Skeletal muscle tissue (tissue), 4 donors: ENCODE results near the gene VASH1. TPM values are rescaled to one million over a fixed set of nuclear protein-coding genes. Genes with fewer than 3 reads are reported as not detected.

Experiments
- H3K27ac ChIP-seq: one replicate; pipeline ENCODE4 v1.7.0; 2013; ENCODE audit warnings: mild to moderate bottlenecking, low read depth, low read length, inconsistent platforms
- H3K27me3 ChIP-seq, 3 donors: one replicate each; pipeline ENCODE4 v1.7.0; 2013; ENCODE audit warnings: low read length in 3 of 3; ENCODE audit not compliant: control insufficient read depth in 3 of 3, insufficient read depth in 3 of 3
- H3K36me3 ChIP-seq, 3 donors: one replicate each; pipeline ENCODE4 v1.7.0; 2013; ENCODE audit warnings: low read length in 3 of 3; ENCODE audit not compliant: control insufficient read depth in 3 of 3, insufficient read depth in 3 of 3
- H3K4me1 ChIP-seq, 3 donors: one replicate each; pipeline ENCODE4 v1.7.0; 2013; ENCODE audit warnings: low read length in 3 of 3, mild to moderate bottlenecking in 3 of 3; ENCODE audit not compliant: control insufficient read depth in 3 of 3, insufficient read depth in 3 of 3
- H3K4me3 ChIP-seq, 3 donors: one replicate each; pipeline ENCODE4 v1.7.0; 2013; ENCODE audit warnings: low read length in 3 of 3
- H3K9ac ChIP-seq, 3 donors: one replicate each; pipeline ENCODE4 v1.7.0; 2013; ENCODE audit warnings: low read length in 3 of 3, mild to moderate bottlenecking in 3 of 3, moderate library complexity in 2 of 3, low read depth in 1 of 3
- H3K9me3 ChIP-seq, 3 donors: one replicate each; pipeline ENCODE4 v1.7.0; 2013; ENCODE audit warnings: low read length in 3 of 3; ENCODE audit not compliant: control insufficient read depth in 3 of 3
- total RNA-seq: library from RNA; depleted of rRNA; stranded (reverse); fragments of >200 nt; gene quantifications from one replicate; pipeline ENCODE4 v1.2.3, GENCODE V29; 2014
- donor health status: Osteomylitis.

Gene VASH1
- total RNA-seq, 1 donor from 2014 or later: 24.0 TPM

- H3K4me1 ChIP-seq: peaks cover 30 to 42% (median 31%) of the 10 kb centered on the region in 3 donors
- H3K27me3 ChIP-seq: no peaks in the 10 kb centered on the region
- peaks cover 26 to 32% (median 29%) of the 10 kb centered on the region in 3 donors for H3K36me3 ChIP-seq
- H3K9me3 ChIP-seq: no peaks in the 10 kb centered on the region
- H3K4me3 ChIP-seq: no peak overlapping the region
- peak overlapping the region; percentile 37 for H3K27ac ChIP-seq
- H3K9ac ChIP-seq: peak overlapping the region in 1 of 3 donors; percentile 16
These were observed 20.4 kb downstream of the VASH1 start for GRCh38 chr14:76781648-76782051.

- H3K9me3 ChIP-seq: no peaks in the 10 kb centered on the region
- no peak overlapping the region for H3K4me3 ChIP-seq
- no peak overlapping the region for H3K9ac ChIP-seq
- peaks cover 27 to 38% (median 32%) of the 10 kb centered on the region in 3 donors for H3K36me3 ChIP-seq
- H3K27me3 ChIP-seq: no peaks in the 10 kb centered on the region
- peak overlapping the region; percentile 62 for H3K27ac ChIP-seq
- peaks cover 30 to 42% (median 31%) of the 10 kb centered on the region in 3 donors for H3K4me1 ChIP-seq
These were observed 21.0 kb downstream of the VASH1 start for GRCh38 chr14:76782115-76782884.

- Histone ChIP-seq H3K27me3 (no peaks in the 10 kb centered on the region), H3K9me3 (no peaks in the 10 kb centered on the region), H3K27ac (peak overlapping the region; percentile 62), H3K9ac (peak overlapping the region in 2 of 3 donors; percentile 5 to 51), H3K4me3 (no peak overlapping the region), H3K36me3 (peaks cover 32 to 45% (median 40%) of the 10 kb centered on the region in 3 donors), H3K4me1 (peaks cover 30 to 42% (median 31%) of the 10 kb centered on the region in 3 donors)
These were observed 21.8 kb downstream of the VASH1 start for GRCh38 chr14:76782885-76783566.

- H3K27me3 ChIP-seq: no peaks in the 10 kb centered on the region
- H3K9ac ChIP-seq: peak overlapping the region in 1 of 3 donors; percentile 11
- H3K4me1 ChIP-seq: peaks cover 30 to 42% (median 31%) of the 10 kb centered on the region in 3 donors
- no peaks in the 10 kb centered on the region for H3K9me3 ChIP-seq
- H3K4me3 ChIP-seq: peak overlapping the region in 1 of 3 donors; percentile 29
- H3K36me3 ChIP-seq: peaks cover 44 to 52% (median 49%) of the 10 kb centered on the region in 3 donors
- peak overlapping the region; percentile 62 for H3K27ac ChIP-seq
These were observed 23.1 kb downstream of the VASH1 start for GRCh38 chr14:76784266-76784874.

GRCh38 chr14:76784881-76785280 lies 23.6 kb downstream of the VASH1 start:
- Histone ChIP-seq H3K4me1 (peaks cover 30 to 42% (median 31%) of the 10 kb centered on the region in 3 donors), H3K27ac (no peak overlapping the region), H3K9ac (no peak overlapping the region), H3K36me3 (peaks cover 45 to 53% (median 48%) of the 10 kb centered on the region in 3 donors), H3K9me3 (no peaks in the 10 kb centered on the region), H3K4me3 (no peak overlapping the region), H3K27me3 (no peaks in the 10 kb centered on the region)

GRCh38 chr14:76786601-76787000 lies 25.3 kb downstream of the VASH1 start:
- H3K4me1 ChIP-seq: peaks cover 15 to 28% (median 22%) of the 10 kb centered on the region in 3 donors
- no peak overlapping the region for H3K9ac ChIP-seq
- no peaks in the 10 kb centered on the region for H3K9me3 ChIP-seq
- no peak overlapping the region for H3K4me3 ChIP-seq
- H3K36me3 ChIP-seq: peaks cover 52 to 61% (median 52%) of the 10 kb centered on the region in 3 donors
- no peak overlapping the region for H3K27ac ChIP-seq
- no peaks in the 10 kb centered on the region for H3K27me3 ChIP-seq

GRCh38 chr14:76792422-76792821 lies 31.2 kb downstream of the VASH1 start:
- Histone ChIP-seq H3K36me3 (peaks cover 30 to 48% (median 36%) of the 10 kb centered on the region in 3 donors), H3K9me3 (no peaks in the 10 kb centered on the region), H3K4me1 (no peaks in the 10 kb centered on the region)

GRCh38 chr14:76793324-76793723 lies 32.1 kb downstream of the VASH1 start:
- no peak overlapping the region for H3K4me3 ChIP-seq
- no peak overlapping the region for H3K9ac ChIP-seq
- H3K36me3 ChIP-seq: peaks cover 29 to 39% (median 34%) of the 10 kb centered on the region in 3 donors
- H3K9me3 ChIP-seq: no peaks in the 10 kb centered on the region
- H3K27me3 ChIP-seq: no peaks in the 10 kb centered on the region
- H3K27ac ChIP-seq: no peak overlapping the region
- no peaks in the 10 kb centered on the region for H3K4me1 ChIP-seq

More at GRCh38 chr14:76792422-76792821, 31.2 kb downstream of the VASH1 start:
- Histone ChIP-seq H3K9ac (no peak overlapping the region), H3K27me3 (no peaks in the 10 kb centered on the region), H3K27ac (no peak overlapping the region), H3K4me3 (no peak overlapping the region)

- Histone ChIP-seq H3K27me3 (no peaks in the 10 kb centered on the region), H3K9me3 (no peaks in the 10 kb centered on the region), H3K4me3 (no peak overlapping the region), H3K9ac (no peak overlapping the region), H3K36me3 (peaks cover 27 to 35% (median 28%) of the 10 kb centered on the region in 3 donors), H3K27ac (no peak overlapping the region), H3K4me1 (no peaks in the 10 kb centered on the region)
These were observed 32.7 kb downstream of the VASH1 start for GRCh38 chr14:76793956-76794355.
